Effector CD4-positive, alpha-beta T cell (primary cell): Measurements from ENCODE around the gene ASH1L.
A peak's percentile ranks its signal among the peaks of the same experiment; 100 is the strongest.
"Not testable (repeated sequence)": the region's sequence is repeated elsewhere in the genome, so short reads cannot be mapped to it uniquely, and the experiment has no call there.

Experiments
- DNase-seq: peaks from one replicate; pipeline ENCODE4 v3.0.0-alpha.2; 2020
- total RNA-seq: gene quantifications from one replicate; lab custom pipeline; 2026; lab: John Stamatoyannopoulos, UW

The ASH1L gene
- total RNA-seq, result 271 reads per million, percentile 95 among the genes with 10 or more reads in this experiment

- peak; percentile 88 for DNase-seq
These were observed at the start of gene ASH1L for GRCh38 chr1:155562581-155563376. Gene ASH1L (minus strand): TSS chr1:155562803. CDS start chr1:155521519, 41,284 bp downstream.

- not testable (repeated sequence) for DNase-seq
These were observed 47.6 kb upstream of the ASH1L start for GRCh38 chr1:155610257-155610647.

GRCh38 chr1:155609515-155610256 is 47.1 kb upstream of the ASH1L start, which contains the start of gene MSTO1:
Gene MSTO1 (plus strand): TSS chr1:155610218. CDS start chr1:155610249, 31 bp downstream.
- DNase-seq, result peak; percentile 93

- DNase-seq, result no peak
These were observed 46.3 kb upstream of the ASH1L start for GRCh38 chr1:155608888-155609225.

GRCh38 chr1:155607708-155608107 is 45.1 kb upstream of the ASH1L start:
- no peak for DNase-seq

- not testable (repeated sequence) for DNase-seq
These were observed 37.4 kb upstream of the ASH1L start for GRCh38 chr1:155599828-155600572.

- DNase-seq, result no peak
These were observed 36.3 kb upstream of the ASH1L start for GRCh38 chr1:155598842-155599331.

- DNase-seq, result no peak
These were observed 34.3 kb upstream of the ASH1L start for GRCh38 chr1:155596864-155597263.

- DNase-seq, result not testable (repeated sequence)
These were observed 33.4 kb upstream of the ASH1L start for GRCh38 chr1:155595877-155596474.

GRCh38 chr1:155591770-155592169 is 29.2 kb upstream of the ASH1L start:
- peak; percentile 24 for DNase-seq

- DNase-seq, result not testable (repeated sequence)
These were observed 28.1 kb upstream of the ASH1L start for GRCh38 chr1:155590516-155591247.

GRCh38 chr1:155589282-155589681 is 26.7 kb upstream of the ASH1L start:
- DNase-seq, result not testable (repeated sequence)

GRCh38 chr1:155583846-155584245 is 21.2 kb upstream of the ASH1L start:
- DNase-seq, result not testable (repeated sequence)

GRCh38 chr1:155575608-155576007 is 13.0 kb upstream of the ASH1L start:
- DNase-seq, result not testable (repeated sequence)

GRCh38 chr1:155574077-155574476 is 11.5 kb upstream of the ASH1L start:
- DNase-seq, result no peak

- DNase-seq, result no peak
These were observed 8.0 kb upstream of the ASH1L start for GRCh38 chr1:155570593-155570990.

- DNase-seq, result no peak
These were observed 7.5 kb upstream of the ASH1L start for GRCh38 chr1:155569988-155570592.

GRCh38 chr1:155563377-155564022 is 897 bp upstream of the ASH1L start:
- not testable (repeated sequence) for DNase-seq

GRCh38 chr1:155561779-155562580 is 623 bp downstream of the ASH1L start:
- DNase-seq, result peak; percentile 56

- no peak for DNase-seq
These were observed 6.7 kb downstream of the ASH1L start for GRCh38 chr1:155555915-155556314.
